Measurements from ENCODE around the gene ACADM.
"Not testable (repeated sequence)": the region's sequence is repeated elsewhere in the genome, so short reads cannot be mapped to it uniquely, and the experiment has no call there.

The ACADM gene

DNA sequence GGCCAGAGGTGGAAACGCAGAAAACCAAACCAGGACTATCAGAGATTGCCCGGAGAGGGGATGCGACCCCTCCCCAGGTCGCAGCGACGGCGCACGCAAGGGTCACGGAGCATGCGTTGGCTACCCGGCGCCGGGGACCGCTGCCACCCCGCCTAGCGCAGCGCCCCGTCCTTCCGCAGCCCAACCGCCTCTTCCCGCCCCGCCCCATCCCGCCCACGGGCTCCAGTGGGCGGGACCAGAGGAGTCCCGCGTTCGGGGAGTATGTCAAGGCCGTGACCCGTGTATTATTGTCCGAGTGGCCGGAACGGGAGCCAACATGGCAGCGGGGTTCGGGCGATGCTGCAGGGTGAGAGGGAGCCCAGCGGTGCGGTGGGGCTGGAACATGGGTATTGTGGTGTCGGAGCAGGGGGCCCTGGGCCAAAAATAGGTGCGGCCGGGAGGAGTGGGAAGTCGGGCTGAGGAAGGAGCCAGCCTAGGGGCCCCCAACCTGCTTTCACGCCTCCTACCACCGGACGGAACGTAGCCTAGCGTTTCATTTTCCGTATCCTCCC, at the start of gene ACADM:
Gene ACADM, plus strand, starts transcription at position 238 of the 551 bp plus-strand sequence. Its CDS starts 79 bp downstream, at position 317.
- peak; percentile 91 for DNase-seq (ENCODE audit: low spot score)

GRCh38 chr1:75677443-75677842, 47.1 kb upstream of the ACADM start:
- DNase-seq (ENCODE audit: low spot score), result no peak

GRCh38 chr1:75677964-75678363, 46.5 kb upstream of the ACADM start:
- DNase-seq (ENCODE audit: low spot score), result peak; percentile 55

DNA sequence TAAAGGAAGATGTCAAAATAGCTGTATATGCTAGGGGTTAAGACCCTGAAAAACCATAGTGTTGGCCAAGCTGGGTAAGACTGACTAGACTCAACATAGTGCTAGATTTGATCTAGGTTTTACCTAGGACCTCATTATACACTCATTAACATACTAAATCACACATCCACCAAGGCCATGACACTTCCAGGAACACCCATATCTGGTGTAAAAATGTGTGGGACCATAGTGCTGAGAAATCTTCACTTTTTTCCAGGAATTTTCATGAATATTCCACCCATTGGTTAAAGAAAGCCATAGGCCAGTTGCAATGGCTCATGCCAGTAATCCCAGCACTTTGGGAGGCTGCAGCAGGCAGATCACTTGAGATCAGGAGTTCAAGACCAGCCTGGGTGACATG, 34.0 kb upstream of the ACADM start:
- no peak for DNase-seq (ENCODE audit: low spot score)

- DNase-seq (ENCODE audit: low spot score), result no peak
Measured at GRCh38 chr1:75693551-75693950, 31.0 kb upstream of the ACADM start.

- no peak for DNase-seq (ENCODE audit: low spot score)
Measured at GRCh38 chr1:75696000-75696399, 28.5 kb upstream of the ACADM start.

GRCh38 chr1:75707191-75707590, 17.3 kb upstream of the ACADM start:
- no peak for DNase-seq (ENCODE audit: low spot score)

DNA sequence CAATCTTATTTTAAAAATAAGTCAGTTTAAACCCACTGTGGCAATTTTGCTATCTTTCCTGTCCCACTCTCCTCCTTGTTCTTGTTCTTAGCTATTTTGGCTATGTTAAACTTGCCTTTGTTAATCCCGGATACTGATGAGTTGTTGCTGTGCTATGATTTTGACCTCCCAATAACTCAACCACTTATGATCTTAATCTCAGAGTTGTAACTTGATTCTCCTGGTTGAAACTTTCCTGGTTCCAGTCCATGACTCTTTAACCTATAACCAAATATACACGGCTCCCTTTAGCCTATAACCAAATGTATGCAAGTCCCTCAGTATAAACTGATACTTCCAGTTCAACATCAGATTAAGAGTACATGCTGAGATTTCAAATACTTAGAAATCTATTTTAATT, 15.6 kb upstream of the ACADM start:
- DNase-seq (ENCODE audit: low spot score), result no peak

- no peak for DNase-seq (ENCODE audit: low spot score)
Measured at GRCh38 chr1:75710832-75711231, 13.7 kb upstream of the ACADM start.

GRCh38 chr1:75711846-75712245, 12.7 kb upstream of the ACADM start:
- DNase-seq (ENCODE audit: low spot score), result no peak

DNA sequence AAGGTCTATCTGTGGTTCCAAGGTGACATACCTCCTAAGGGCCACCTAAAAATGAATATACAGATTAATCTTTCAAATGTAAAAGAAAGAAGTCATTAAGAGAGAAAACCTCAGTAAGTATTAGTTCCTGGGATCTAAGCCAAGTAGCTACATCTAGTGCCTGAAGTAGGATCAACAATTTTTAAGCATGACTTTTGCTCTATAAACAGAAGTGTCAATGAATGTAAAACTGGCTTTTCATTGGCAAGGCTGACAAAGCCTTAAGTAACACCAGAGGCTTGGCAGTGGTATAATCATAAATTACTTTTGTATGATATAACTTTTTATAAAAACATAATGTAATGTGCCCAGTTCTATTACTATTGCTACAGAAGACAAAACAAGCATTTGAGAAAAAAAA, 12.2 kb upstream of the ACADM start:
- DNase-seq (ENCODE audit: low spot score), result no peak

GRCh38 chr1:75719810-75720209, 4.7 kb upstream of the ACADM start:
- DNase-seq (ENCODE audit: low spot score), result no peak

DNA sequence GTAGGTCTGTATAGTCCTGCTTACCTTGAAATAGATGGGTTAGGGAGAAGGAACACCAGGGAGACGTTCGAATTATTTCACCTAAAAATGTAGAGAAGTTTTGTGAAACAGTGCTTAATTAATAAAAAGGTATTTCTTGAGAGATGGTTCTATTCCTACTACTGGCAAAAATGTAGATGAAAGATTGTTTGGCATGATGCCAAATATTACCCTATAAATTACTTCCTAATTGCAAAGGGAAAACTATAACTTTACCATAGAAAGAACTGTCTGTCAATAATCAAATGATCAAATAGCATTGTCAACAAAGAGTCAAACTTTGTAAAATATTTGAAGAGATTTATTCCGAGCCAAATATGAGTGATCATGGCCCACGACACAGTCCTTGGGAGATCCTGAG, 4.2 kb upstream of the ACADM start:
- DNase-seq (ENCODE audit: low spot score), result no peak

DNA sequence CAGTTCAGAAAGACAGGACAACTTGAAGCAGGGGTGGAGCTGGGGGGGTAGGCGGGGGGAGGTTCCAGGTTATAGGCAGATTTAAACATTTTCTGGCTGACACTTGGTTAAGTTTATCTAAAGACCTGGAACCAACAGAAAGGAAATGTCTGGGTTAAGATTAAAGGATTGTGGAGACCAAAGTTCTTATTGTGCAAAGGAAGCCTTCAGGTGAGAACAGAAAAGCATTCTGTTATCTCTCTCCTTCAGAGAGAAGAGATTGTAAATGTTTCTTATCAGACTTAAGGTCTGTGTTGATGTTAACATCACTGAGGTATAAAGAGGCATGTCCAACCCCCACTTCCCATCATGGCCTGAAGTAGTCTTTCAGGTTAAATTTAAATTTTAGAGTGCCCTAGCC, 3.7 kb upstream of the ACADM start:
- DNase-seq (ENCODE audit: low spot score), result no peak

DNA sequence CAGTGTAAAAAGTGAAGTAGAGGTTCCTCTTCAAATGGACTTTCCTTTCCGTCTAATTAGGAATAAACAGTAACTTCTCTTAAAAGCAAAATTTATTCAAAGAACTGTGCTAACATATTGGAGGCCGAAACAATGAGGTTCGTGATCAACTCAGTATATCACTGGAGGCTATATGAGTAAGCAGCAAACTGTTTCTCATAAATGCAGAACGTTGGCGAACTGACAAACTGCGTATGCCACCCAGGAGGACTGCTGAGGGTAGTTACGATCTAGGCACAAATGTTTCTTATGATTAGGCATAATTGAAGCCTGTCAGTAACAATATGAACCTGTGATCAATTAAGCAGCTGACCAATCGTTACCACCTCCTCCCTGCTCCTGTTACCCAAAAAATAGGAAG, 2.3 kb upstream of the ACADM start:
- not testable (repeated sequence) for DNase-seq (ENCODE audit: low spot score)

DNA sequence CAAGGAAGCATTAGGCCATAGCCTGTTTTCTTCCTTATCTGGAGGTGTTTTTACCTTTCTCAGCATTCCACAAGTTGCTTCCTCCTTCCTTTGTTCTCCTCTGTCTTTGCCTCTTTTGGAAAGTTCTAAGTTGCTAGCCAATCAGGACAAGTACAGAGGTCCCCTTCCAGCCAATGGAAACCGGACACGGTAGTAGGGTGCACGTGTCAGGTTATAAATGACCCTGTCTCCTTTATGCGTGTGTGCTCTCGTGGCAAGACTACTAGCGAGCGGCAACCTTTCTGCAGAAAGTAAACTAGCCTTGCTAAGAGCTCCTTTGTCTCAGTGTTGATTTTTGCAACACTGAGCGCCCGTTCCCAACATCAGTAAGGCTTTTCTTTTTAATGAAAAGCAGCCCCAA, 1.5 kb upstream of the ACADM start:
- DNase-seq (ENCODE audit: low spot score), result no peak

- peak; percentile 90 for DNase-seq (ENCODE audit: low spot score)
Measured at GRCh38 chr1:75723989-75724471, 479 bp upstream of the ACADM start.

DNA sequence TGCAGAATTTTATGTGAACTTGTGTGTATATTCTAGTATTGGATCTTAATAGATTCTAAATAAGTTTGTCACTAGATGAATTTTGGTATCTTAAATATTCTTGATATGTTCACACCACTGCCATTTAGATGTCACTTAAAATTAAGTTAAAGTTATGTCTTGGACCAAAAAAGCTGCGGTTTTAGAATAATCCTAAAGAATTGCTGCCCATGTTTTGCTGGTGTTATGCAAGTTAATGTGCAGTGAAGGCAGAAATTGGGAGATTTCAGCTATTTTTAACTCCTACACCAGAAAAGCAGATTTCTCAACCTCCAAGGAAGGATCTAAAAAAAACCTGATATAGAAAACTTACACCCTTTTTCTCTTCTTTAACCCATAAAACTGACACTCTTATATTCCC, 757 bp downstream of the ACADM start:
- no peak for DNase-seq (ENCODE audit: low spot score)

GRCh38 chr1:75725861-75726361, 1.4 kb downstream of the ACADM start:
- no peak for DNase-seq (ENCODE audit: low spot score)

- no peak for DNase-seq (ENCODE audit: low spot score)
Measured at GRCh38 chr1:75727571-75727970, 3.1 kb downstream of the ACADM start.

- no peak for DNase-seq (ENCODE audit: low spot score)
Measured at GRCh38 chr1:75730432-75730831, 5.9 kb downstream of the ACADM start.

- no peak for DNase-seq (ENCODE audit: low spot score)
Measured at GRCh38 chr1:75731881-75732280, 7.4 kb downstream of the ACADM start.

DNA sequence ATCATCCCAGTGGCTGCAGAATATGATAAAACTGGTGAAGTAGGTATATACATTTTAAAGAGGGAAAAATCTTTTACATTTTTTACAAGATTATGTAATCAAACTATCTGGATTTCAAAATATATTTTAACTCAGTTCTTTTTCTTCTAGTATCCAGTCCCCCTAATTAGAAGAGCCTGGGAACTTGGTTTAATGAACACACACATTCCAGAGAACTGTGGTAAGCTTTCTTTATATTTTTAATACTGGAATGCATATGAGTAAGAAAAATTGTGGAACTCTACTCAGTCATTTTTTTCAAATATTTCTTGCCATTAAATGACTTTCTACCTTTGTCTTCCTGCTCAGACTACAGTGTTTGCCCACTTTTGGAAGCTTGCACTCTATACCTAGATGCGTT, 8.2 kb downstream of the ACADM start:
- no peak for DNase-seq (ENCODE audit: low spot score)

DNA sequence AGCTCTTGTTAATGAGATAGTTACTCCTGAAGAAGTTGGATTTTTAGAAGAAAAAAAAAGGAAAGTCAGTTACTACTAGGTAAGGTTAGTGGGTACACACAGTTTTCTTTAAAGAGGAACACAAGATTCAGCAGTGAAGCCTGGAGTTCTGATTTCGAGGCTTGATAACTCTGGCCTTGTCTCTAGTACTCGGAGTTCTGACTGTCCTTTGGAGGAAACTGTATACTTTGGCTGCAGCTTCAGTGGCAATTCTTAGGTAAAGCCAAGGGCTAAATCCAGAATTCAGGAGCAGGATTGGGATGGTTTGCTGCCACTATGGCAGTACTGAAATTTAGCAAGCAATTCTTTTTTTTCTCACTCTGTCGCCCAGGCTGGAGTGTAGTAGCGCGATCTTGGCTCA, 9.2 kb downstream of the ACADM start:
- no peak for DNase-seq (ENCODE audit: low spot score)

All from ecto neural progenitor cell (in vitro differentiated cells).